NCI-H1417 (cell line): ENCODE data around the gene MARK4.
"Not testable (repeated sequence)": the region's sequence is repeated elsewhere in the genome, so short reads cannot be mapped to it uniquely, and the experiment has no call there.

Experiments used
- DNase-seq, 3 experiments: peaks; one replicate each; lab custom pipeline; 2025; lab: John Stamatoyannopoulos, UW

Gene MARK4

DNA sequence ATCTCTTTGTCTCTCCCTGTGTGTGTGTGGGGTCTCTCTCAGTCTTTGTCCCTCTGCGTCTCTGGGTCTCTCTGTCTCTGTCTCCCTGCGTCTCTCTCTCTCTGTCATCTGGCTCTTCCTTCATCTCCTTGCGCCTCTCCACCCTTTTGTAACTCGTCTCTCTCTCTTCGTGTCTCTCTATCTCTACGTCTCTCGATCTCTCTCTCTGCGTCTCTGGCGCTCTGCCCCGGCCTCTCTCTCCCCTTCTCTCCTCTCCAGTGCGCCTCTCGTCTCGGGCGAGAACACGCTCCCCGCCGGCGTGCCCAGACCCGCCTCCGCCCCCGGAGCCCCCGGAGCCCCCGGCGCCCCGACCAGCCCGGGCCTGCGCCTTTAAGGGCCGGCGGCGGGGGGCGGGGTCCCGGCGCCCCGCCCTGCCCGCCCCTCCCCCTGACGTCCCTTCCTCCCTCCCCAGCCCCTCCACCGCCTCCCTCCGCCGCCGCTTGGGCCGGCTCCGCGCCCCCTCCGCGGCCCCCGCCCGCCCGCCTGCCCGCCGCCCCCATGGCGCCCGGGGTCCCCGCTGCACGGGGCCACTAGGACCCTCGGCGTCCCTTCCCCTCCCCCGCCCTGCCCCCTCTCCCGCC is at the start of gene MARK4:
TSS of gene MARK4 (plus strand) at position 440 of the 620 bp plus-strand sequence. CDS start 318 bp downstream, outside the sequence.
- DNase-seq, result peak; percentile 58 to 62 (median 62)

DNA sequence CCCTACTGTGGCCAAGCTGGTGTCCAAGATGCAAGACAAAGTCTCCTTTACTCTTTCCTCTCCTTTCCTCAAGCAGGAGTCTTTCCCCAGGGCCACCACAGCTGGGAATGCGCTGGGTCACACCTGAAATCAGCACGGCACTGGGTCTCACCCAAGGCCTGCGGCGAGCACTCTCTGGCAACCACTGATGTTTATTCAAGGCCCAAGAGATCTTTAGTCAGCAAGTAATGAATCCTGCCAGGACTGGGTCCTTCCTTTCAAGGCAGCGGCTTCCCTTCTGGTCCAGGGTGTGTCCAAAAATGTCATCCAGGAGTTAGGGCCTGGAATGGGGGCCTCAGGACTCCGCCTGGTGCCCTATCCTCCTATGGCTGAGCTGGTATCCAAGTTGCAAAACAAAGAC is 48.4 kb upstream of the MARK4 start:
- no peak for DNase-seq

DNA sequence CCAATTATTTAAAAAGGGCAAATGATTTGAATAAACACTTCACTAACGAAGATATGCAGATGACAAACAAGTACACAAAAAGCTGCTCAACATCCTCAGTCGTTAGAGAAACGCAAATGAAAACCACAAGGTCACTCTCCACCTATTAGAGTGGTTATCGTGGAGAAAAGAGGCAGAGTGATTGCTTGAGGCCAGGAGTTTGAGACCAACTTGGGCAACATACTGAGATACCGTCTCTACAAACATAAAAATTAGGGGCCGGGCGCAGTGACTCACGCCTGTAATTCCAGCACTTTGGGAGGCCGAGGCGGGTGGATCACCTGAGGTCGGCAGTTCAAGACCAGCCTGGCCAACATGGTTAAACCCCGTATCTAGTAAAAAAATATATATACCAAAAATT is 45.3 kb upstream of the MARK4 start:
- DNase-seq, result no peak

DNA sequence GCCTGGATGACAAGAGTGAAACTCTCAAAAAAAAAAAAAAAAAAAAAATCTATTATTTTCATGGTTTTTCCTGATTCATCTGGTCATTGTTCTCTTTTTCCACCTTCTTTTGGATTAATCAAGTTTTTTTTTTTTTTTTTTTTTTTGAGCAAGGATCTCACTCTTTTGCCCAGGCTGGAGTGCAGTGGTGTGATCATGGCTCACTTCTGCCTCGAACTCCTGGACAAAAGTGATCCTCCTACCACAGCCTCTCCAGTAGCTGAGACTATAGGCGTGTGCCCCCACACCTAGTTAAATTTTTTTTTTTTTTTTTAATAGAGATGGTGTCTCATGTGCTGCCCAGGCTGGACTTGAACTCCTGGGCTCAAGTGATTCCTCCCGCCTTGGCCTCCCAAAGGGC is 44.7 kb upstream of the MARK4 start:
- DNase-seq, result no peak

DNA sequence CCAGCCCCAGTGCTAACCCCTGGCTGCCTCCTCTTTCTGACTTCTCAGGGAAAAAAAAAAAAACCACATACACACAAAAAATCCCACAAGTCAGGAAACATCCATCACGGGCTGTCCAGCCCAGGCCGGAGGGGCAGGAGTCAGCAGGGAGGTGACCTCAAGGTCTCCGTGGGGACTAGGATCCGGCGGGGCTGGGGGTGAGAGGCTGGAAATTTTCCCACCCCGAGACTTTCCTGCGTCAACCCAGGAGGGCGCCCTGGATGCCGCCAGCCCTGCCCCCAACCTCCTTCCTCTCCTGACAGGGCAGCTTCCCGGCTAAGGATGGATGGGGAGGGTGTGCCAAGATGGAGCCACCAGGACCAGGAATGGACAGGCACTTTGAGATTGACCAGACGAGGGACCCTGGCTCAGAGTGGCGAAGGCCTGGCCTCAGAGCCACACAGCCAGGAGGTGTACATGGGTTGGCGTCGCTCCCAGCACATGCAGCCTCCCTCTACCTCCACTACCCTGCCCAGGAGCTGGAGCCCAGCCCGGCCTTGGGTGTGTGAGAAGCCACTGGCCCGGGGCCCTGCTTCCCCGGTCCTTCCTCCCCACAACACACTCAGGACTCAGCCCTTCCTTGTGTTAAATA is 39.2 kb upstream of the MARK4 start:
- no peak for DNase-seq

DNA sequence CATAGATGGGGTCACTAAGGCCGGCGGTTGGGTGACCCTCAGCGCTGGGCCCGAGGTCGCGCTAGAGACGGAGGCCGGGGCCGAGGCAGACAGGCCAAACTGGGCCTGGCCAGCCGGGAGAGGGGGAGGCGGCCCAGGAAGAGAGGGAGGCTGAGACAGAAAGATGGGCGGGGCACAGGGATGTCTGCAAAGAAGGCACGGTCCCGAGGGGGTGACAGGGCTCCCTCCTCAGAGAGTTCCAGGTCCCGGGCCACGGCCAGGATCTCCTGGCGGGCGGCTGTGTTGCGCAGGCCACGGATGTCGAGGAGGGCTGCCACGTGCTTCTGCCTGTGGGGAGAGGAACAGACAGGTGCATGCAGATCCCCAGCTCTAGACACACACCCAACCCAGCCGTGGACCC is 38.0 kb upstream of the MARK4 start:
- DNase-seq, result no peak

DNA sequence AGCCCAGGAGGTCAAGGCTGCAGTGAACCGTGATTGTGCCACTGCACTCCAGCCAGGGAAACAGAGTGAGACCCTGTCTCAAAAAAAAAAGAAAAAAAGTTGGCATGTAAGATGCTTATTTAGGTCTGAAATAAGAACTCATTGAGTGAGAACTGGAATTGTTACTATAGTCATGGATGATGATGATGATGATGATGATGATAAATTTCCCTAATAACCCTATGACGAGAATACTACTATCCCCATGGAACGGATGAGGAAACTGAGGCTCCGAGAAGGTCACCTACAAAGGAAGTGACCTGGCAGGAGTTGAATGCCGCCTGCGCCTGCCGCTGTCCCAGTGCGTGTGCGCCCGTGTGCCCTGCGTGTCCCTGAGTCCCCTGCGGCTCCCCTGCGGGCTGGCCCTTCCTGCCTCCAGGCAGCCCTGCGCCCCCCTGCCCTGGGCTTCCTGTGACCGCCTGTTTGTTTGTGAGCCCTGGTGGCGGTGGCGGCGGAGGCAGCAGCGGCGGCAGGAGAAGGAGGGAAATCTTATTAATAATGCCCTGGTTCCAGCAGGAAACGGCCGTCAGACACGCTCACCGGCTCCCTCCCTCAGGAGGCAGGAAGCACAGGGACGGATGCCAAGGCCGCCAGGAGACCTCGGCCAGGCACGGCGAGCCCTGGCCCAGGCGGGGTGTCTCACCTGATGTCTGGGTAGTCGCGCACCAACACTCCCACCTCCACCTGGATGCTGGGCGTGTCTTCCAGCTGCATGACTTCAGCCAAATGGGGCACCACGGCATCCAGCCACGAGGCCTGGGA is 35.5 kb upstream of the MARK4 start:
- DNase-seq, result peak in 2 of 3 experiments; percentile 65 to 66

DNA sequence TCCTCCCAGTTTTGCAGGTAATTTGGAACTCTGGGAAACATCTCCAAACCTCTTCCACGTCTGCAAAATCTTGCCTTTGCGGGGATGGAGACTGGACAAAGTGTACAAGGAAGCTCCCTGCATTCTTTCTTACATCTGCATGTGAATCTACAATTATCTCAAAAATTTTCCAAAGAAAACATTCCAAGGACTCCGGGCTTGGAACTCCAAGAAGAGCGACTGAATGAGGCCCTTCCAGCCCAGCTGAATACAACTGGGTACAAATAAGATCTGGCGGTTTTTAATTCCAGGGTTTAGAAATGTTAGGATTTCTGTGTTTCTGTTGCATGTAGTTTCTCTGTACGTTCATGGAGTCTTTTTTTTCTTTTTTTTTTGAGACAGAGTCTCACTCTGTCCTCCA is 34.4 kb upstream of the MARK4 start:
- DNase-seq, result no peak

DNA sequence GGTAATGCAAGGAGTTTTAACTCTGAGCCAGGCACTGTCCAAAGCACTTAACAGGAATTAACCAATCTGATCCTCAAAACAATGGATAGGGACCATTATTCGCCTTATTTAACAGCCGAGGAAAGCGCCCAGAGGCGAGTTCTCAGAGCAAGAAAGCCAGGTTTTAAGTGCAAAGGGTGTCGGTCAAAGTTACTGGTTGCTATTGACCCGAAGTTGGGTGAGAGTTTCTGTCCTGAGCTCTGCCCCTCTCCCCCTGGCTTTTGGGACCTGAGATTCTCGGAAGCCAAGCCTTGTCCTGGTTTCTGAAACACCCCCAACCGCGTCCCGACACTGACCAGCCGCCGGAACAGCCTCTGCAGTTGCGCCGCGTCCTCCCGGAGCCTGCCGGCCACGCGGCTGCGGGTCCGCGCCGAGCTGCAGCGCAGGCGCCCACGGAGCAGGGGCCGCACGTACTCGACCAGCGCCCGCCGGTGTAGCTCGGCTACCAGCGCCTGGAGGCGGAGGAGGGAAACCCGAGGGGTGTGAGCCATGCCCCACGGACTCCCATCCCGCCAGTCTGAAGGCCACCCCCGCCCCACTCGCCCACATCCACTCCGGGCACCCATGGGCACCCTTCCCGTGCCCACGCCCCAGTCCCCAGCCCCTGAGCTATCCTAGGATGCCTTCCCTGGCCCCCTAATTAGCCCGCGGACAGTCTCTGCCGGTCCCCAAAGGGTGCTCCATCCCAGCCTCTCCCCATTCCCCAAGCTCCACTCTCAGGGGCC is 33.7 kb upstream of the MARK4 start:
- no peak for DNase-seq

DNA sequence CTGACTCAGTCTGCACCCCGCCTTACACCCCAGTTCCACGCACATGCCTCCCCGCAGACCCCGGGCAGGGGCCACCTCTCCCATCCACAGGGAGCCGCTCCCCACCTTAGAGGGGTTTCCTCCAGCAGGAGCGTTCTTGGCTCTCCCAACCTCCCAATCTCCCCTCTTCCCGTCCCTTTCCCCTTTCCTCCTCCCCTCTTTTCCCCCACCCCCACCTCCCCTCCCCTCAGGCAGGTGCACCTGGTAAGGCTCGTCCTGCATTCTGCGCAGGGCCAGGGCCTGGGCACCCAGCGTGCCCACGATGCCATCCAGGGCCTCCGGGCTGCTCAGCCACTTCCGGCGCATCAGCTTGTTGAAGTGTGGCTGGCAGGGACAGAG is 33.1 kb upstream of the MARK4 start:
- DNase-seq, result peak in 2 of 3 experiments; percentile 3 to 12

DNA sequence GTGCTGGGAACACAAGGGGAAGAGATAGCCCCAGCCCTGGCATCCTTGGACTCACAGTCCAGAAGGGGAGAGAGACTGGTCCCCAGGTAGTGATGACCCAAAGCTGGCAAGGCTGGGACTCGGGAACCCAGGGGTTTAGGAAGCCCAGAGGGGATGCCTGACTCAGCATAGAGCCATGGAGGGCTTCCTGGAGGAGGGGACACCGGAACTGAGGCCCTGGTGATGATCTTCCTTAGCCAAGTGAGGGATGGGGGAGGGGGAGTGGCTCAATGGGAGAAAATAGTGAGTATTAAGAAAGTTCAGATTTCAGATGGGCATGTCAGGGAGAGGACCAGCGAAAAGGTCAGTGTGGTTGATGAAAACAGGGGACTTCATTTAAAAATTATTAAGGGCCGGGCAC is 32.6 kb upstream of the MARK4 start:
- no peak for DNase-seq

DNA sequence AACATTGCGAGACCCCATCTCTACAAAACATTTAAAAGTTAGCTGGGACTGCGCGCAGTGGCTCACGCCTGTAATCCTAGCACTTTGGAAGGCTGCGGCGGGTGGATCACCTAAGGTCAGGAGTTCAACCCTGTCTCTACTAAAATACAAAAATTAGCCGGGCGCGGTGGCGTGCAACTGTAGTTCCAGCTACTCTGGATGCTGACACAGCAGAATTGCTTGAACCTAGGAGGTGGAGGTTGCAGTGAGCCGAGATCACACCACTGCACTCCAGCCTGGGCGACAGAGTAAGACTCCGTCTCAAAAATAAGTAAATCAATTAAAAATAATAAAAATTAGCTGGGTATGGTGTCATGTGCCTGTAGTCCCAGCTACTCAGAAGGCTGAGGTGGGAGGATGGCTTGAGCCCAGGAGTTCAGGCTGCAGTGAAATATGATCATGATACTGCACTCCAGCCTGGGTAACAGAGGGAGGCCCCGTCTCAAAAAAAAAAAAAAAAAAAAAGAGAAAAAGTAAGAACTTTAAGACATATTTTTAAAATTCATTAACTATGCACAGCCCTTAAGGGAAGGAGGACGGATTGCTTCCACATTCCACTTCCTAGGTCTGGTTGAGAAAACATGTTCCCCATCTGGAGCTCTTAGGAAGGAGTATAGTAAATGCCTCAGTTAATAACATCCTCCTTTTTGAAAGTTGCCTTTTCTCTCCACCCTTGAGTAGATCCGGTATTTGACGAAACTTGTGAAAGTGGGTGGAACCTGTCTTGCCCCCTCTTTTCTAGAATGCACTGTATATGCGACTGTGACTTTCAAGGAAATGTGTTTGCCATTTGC is 31.9 kb upstream of the MARK4 start:
- no peak for DNase-seq

DNA sequence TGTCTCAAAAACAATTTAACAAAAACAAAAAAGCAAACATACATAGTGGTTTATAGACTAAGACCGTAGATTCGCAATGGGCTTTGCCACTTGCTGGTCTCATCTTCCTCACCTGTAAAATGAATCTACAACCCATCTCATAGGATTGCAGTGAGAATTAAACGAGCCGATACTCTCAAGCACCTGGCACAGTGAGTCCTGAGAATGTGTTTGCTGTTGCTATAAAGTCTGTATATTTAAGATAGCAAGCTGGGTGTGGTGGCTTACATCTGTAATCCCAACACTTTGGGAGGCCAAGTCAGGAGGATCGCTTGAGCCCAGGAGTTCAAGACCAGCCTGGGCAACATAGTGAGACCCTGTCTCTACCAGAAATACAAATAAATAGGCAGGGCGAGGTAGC is 28.3 kb upstream of the MARK4 start:
- DNase-seq, result no peak

DNA sequence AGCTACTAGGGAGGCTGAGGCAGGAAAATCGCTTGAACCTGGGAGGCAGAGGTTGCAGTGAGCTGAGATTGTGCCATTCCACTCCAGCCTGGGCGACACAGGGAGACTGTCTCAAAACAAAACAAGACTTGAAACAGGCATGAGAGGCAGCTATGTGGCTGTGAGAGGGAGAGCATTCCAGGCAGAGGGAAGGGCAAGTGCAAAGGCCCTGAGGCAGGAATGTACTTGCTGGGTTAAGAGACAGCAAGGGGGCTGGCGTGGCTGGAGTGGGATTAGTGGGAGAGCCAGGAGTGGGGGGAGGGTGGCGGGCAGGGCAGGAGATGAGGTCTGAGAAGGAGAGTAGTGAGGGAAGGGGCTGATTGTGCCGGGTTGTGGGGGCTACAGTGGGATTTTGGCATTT is 27.2 kb upstream of the MARK4 start:
- no peak for DNase-seq

DNA sequence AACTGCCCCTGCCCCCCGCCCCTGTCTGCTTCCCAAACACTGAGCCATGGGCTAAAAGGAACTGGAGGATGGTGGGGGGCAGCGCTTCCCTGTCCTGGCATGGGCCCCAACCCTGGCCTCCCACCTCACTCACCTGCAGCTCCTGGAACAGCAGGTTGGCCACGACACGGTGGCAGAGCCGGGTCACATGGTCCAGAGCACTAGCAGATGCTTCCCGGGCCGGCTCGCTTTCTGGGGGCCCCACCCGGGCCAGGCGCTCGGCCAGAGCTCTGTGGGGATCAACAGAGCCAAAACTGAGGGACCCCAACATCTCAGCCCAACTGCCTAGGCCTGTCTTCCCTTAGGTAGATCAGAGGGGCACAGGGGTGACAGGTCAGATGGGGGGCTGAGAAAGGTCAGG is 26.4 kb upstream of the MARK4 start:
- DNase-seq, result no peak

DNA sequence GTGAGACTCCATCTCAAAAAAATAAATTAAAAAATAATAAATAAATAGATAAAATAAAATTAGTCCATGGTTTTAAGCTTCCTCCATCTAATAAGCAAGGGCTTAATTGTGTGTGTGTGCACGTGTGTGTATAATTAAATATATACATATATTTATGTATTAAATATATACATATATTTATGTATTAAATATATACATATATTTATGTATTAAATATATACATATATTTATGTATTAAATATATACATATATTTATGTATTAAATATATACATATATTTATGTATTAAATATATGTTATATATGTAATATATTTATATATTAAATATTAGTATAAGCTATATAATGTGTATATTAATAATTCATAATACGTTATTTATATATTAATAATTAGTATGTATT is 22.0 kb upstream of the MARK4 start:
- DNase-seq, result not testable (repeated sequence)

DNA sequence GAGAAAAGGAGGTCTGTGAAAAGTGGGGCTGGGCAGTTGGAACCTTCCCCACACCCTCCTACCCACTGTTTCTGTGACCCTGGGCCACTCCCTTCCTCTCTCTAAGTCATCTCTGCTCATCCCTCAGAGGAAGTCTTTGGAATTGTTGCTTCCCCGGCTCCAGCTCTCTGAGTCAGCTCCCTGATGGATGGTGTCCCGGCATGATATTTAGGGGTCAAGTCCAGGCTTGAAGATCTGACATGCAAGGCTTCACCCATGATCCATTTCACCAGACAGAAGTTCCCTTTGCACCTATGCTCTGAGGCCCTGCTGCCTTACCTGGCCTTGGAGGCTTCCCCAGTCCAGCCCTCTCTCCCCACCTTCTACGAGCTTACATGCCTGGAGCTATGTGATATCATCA is 19.2 kb upstream of the MARK4 start:
- no peak for DNase-seq

DNA sequence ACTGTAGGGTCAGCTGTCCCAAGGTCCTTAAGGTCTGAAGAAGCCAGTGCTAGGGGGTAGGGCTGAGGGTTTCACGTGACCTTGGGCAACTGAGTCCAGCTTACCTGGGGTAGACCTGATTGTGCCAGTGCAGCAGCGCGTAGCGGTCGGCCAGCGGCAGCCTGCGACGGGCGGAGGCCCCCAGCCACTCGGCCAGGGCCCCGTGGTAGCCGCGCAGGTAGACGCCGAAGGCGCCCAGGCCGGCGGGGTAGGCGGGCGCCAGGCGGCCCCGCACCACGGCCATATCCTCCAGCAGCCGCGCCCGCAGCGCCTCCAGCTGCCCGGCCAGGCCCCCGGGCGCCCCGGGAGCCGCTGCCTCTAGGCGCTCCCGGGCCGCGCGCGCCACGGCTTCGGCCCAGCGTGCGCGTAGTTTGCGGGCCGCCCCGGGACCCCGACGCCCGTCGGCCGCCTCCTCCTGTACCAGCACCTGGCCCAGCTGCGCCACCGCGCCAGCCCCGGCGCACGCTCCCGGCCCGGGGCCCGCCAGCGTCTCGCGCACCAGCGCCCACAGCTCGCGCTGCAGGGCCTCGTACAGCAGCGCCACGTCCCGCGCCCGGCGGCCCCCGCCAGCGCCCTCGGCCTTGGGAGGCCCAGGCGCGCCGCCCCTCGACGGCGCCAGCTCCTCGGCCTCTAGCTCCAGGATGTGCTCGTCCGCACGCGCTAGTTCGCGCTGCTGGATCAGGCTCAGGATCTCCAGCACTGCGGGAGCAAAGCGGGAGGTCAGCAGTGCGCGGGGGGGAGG is 16.8 kb upstream of the MARK4 start:
- no peak for DNase-seq

DNA sequence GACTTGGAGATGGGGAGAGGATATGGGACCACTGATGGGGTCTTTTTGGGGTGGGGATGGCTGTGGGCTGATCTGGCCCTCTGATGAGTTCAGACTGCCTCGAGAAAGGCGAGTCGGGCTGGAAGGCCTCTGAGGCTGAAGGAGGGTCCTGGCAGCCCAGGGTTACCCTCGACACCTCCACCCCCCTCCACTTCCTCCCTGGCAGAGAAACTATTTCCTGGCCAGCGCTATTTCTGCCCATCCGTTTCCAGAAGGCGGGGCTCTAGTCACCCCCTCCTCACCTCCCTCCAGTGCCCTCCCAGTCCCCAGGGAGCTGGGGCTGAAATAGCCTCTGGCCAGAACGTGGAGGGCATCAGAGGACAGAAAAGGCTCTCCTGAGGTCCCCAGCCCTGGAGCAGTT is 15.6 kb upstream of the MARK4 start:
- DNase-seq, result no peak

DNA sequence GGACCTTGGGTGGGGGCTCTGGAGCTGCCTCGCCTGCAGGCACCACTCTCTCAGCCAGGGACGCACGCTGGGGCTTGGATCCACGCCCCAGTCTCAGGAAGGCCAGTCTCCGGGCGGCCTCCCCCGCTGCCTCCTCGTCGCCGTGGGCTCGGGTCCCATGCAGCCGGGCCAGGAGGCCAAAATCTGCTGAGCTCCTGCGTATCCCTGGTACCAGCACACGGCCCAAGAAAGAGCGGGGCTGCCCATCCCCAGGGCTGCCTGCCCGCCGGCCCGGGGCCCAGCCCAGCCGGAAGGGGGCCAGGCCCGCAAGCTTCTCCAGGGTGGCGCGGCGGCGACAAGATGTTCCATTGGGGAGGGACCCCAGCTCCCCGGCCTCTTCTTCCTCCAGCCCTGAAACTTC is 12.5 kb upstream of the MARK4 start:
- DNase-seq, result no peak
